Skeletal muscle tissue (tissue), 4 donors: ENCODE measurements around the gene SCTR. TPM values are rescaled to one million over a fixed set of nuclear protein-coding genes. Genes with fewer than 3 reads are reported as not detected.

ENCODE experiments used
- H3K27ac ChIP-seq: one replicate; pipeline ENCODE4 v1.7.0; 2013; ENCODE audit warnings: mild to moderate bottlenecking, low read depth, low read length, inconsistent platforms
- H3K27me3 ChIP-seq, 3 donors: one replicate each; pipeline ENCODE4 v1.7.0; 2013; ENCODE audit warnings: low read length in 3 of 3; ENCODE audit not compliant: control insufficient read depth in 3 of 3, insufficient read depth in 3 of 3
- H3K36me3 ChIP-seq, 3 donors: one replicate each; pipeline ENCODE4 v1.7.0; 2013; ENCODE audit warnings: low read length in 3 of 3; ENCODE audit not compliant: control insufficient read depth in 3 of 3, insufficient read depth in 3 of 3
- H3K4me1 ChIP-seq, 3 donors: one replicate each; pipeline ENCODE4 v1.7.0; 2013; ENCODE audit warnings: low read length in 3 of 3, mild to moderate bottlenecking in 3 of 3; ENCODE audit not compliant: control insufficient read depth in 3 of 3, insufficient read depth in 3 of 3
- H3K4me3 ChIP-seq, 3 donors: one replicate each; pipeline ENCODE4 v1.7.0; 2013; ENCODE audit warnings: low read length in 3 of 3
- H3K9ac ChIP-seq, 3 donors: one replicate each; pipeline ENCODE4 v1.7.0; 2013; ENCODE audit warnings: low read length in 3 of 3, mild to moderate bottlenecking in 3 of 3, moderate library complexity in 2 of 3, low read depth in 1 of 3
- H3K9me3 ChIP-seq, 3 donors: one replicate each; pipeline ENCODE4 v1.7.0; 2013; ENCODE audit warnings: low read length in 3 of 3; ENCODE audit not compliant: control insufficient read depth in 3 of 3
- total RNA-seq: library from RNA; depleted of rRNA; stranded (reverse); fragments of >200 nt; gene quantifications from one replicate; pipeline ENCODE4 v1.2.3, GENCODE V29; 2014
- donor health status: Osteomylitis.

The SCTR gene
- total RNA-seq, 1 donor from 2014 or later: not detected

DNA sequence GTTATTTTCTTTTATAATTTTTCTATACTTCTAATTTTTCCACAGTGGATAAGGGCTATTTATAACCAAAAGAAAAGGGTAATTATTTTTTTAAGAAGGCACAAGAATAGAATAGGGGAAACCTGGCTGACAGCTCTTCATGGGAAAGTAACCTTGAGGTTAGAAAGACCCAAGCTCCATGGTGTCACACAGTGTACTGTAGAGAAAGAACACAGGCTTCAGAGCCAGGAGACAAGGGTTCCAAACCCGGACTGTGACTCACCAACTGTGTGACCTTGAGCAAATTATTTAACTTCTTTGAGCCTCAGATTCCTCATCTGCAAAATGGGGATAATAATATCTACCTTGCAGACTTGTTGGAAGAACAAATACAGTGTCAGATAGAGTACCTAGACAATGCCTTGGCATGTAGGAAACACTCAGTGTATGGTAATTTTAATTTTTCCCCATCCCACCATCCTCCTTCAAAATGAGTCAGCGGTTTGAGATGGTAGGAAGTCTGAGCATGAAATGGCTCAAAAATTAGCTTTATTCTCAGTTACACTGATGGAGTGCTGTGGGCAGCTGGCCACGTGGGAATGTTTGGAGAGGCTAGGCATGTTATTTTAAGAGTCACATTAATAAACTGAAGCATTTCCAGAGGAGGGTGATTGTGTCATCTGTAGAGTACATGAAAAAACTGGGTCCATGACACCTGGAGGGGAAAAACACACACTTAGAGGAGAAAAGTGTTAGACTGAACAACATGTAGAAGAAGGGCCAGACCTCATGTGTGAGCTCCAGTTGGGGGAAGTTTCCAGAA lies 55.9 kb downstream of the SCTR start:
- Histone ChIP-seq H3K36me3 (no peaks in the 10 kb centered on the region), H3K4me1 (peaks cover 9 to 22% (median 21%) of the 10 kb centered on the region in 3 donors), H3K4me3 (no peak overlapping the region), H3K9me3 (no peaks in the 10 kb centered on the region), H3K9ac (no peak overlapping the region), H3K27me3 (no peaks in the 10 kb centered on the region), H3K27ac (no peak overlapping the region)

DNA sequence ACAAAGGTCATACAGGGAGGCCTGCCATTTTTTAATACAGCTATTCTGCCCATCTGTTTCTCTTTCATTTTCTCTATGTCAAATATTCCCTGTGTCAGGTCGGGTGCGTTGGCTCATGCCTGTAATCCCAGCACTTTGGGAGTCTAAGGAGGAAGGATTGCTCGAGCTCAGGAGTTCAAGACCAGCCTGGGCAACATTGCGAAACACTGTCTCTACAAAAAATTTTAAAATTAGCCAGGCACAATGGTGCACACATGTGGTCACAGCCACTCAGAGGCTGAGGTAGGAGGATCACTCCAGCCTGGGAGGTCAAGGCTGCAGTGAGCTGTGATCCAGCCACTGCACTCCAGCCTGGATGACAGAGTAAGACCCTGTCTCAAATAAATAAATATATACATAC lies 57.9 kb downstream of the SCTR start:
- Histone ChIP-seq H3K4me3 (no peak overlapping the region), H3K4me1 (peaks cover 9 to 22% (median 21%) of the 10 kb centered on the region in 3 donors), H3K27ac (no peak overlapping the region), H3K9me3 (no peaks in the 10 kb centered on the region), H3K27me3 (no peaks in the 10 kb centered on the region), H3K9ac (no peak overlapping the region), H3K36me3 (no peaks in the 10 kb centered on the region)

DNA sequence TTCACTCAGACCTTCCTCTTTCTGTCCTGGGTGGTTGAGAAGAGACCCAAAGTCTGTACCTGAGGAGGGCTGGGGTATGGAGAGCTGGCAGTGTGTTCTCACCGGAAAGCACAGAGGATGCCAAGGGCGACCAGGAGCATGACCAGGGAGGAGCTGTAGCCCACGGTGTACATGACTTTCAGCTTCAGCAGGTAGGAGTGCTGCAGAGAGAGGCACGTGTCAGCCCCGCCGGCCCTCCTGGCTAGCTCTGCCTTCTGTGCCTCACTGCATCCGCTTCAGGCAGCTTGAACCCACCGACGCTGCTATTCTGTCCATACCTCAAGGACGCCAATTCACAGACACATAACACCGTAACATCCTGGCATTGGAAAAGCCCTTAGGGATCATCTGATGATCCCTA lies 58.6 kb downstream of the SCTR start:
- Histone ChIP-seq H3K27ac (no peak overlapping the region), H3K36me3 (no peaks in the 10 kb centered on the region), H3K4me3 (no peak overlapping the region)

DNA sequence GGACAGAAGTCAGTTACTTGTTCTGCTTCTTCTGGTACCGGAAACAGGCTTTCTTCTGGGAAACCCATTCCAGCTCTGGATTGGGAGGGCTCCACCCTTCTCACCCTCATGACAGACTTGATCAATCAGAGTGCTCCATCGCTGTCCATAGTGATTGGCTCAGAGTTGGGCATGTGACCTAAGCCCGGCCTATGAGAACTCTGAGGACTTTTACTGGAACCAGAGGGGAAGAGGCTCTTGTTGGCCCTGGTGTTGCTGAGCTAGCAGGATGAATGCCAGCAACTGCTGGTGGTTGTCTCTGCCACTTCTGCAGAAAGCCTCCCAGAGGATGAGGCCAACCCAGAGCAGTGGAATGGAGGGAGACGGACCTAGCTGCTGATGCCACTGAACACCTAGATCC lies 59.3 kb downstream of the SCTR start:
- no peaks in the 10 kb centered on the region for H3K27me3 ChIP-seq
- no peak overlapping the region for H3K4me3 ChIP-seq
- H3K27ac ChIP-seq: no peak overlapping the region
- no peaks in the 10 kb centered on the region for H3K9me3 ChIP-seq
- peaks cover 9 to 22% (median 21%) of the 10 kb centered on the region in 3 donors for H3K4me1 ChIP-seq
- H3K36me3 ChIP-seq: no peaks in the 10 kb centered on the region
- no peak overlapping the region for H3K9ac ChIP-seq

More for the DNA sequence above, 58.6 kb downstream of the SCTR start:
- no peak overlapping the region for H3K9ac ChIP-seq
- H3K27me3 ChIP-seq: no peaks in the 10 kb centered on the region
- H3K4me1 ChIP-seq: peaks cover 9 to 22% (median 21%) of the 10 kb centered on the region in 3 donors
- no peaks in the 10 kb centered on the region for H3K9me3 ChIP-seq

DNA sequence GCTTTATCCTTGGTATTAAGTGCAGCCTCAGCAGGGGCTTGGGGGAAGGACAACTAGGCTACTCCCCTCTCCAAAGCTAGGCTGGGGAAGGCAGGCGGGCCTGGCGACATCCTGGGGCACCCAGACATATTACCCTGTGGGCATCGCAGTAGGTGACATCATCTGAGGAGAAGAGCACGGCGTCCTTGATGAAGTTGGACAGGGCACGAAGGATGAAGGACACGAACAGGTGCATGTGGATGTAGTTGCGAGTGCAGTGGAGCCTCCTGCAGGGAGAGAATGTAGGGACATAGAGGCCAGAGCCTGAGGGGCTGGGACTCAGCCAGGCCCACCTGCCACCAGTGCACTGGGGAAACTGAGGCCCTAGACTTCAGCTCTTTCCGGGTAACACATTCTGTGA lies 60.3 kb downstream of the SCTR start:
- H3K9ac ChIP-seq: no peak overlapping the region
- no peaks in the 10 kb centered on the region for H3K9me3 ChIP-seq
- H3K4me3 ChIP-seq: no peak overlapping the region
- peaks cover 8 to 19% (median 18%) of the 10 kb centered on the region in 3 donors for H3K4me1 ChIP-seq
- H3K36me3 ChIP-seq: no peaks in the 10 kb centered on the region
- H3K27ac ChIP-seq: no peak overlapping the region
- no peaks in the 10 kb centered on the region for H3K27me3 ChIP-seq

DNA sequence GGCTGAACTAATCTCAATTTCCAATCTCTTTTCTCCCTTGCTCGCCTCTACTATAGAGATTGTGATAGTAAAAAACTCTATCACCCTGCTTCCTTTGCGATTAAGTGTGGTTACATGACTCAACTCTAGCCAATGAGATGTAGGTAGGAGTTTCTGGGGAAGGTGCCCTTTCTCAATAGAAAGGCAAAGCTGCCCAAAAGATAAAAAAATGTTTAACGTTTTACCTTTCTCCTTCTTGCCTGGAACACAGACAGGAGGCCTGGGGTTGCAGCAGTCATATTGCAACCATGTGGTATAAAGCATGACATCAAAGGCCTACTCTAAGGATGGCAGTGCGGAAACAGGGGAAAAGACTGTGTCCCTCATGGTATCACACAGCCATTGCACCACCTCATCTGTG lies 61.1 kb downstream of the SCTR start:
- no peak overlapping the region for H3K4me3 ChIP-seq
- peaks cover 2 to 13% (median 10%) of the 10 kb centered on the region in 3 donors for H3K4me1 ChIP-seq
- H3K27me3 ChIP-seq: no peaks in the 10 kb centered on the region
- H3K9ac ChIP-seq: no peak overlapping the region
- no peak overlapping the region for H3K27ac ChIP-seq
- H3K36me3 ChIP-seq: no peaks in the 10 kb centered on the region
- H3K9me3 ChIP-seq: no peaks in the 10 kb centered on the region

DNA sequence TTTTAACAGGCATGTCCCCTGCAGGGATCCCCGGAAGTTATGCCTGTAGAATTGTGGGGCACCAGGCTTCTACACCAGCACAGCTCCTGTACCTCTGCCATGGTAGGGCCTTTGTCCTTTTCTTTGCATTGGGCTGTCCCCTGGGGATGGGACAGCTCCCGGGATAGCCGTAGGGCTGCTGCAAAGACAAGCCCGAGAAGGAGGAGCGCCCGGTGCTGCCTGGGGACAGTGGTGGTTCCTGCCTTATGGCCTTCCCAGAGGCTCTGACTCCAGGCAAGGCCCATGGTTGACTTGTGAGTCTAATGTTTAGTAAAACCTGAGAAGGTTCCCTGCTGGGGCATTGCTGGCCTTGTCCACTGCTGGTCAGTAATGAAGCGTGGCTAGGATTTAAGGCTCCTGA lies 61.7 kb downstream of the SCTR start:
- Histone ChIP-seq H3K4me3 (no peak overlapping the region), H3K27me3 (no peaks in the 10 kb centered on the region), H3K9me3 (no peaks in the 10 kb centered on the region), H3K4me1 (peaks cover 2 to 13% (median 9%) of the 10 kb centered on the region in 3 donors), H3K27ac (no peak overlapping the region), H3K9ac (no peak overlapping the region), H3K36me3 (no peaks in the 10 kb centered on the region)

DNA sequence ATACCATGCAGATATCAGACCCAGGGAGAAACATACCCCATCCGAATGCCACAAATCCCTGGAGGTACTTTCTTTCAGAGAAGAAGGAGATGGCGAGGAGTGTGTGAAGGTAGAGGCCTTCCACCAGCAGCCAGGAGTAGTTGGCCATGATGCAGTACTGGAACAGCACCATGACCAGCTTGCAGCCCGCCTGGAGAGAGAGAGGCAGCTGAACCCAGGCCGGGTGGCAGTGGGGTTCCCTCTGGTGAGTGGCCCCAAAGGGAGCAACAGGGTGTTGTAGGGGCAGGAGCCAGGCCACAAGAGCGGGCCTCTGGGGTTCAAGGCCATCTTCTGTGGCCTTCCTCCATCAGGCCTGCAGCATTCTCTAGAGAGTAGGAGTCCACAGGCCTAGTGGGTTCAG lies 62.5 kb downstream of the SCTR start:
- Histone ChIP-seq H3K4me3 (no peak overlapping the region), H3K27me3 (no peaks in the 10 kb centered on the region), H3K4me1 (peaks cover 2 to 13% (median 9%) of the 10 kb centered on the region in 3 donors), H3K36me3 (no peaks in the 10 kb centered on the region), H3K27ac (no peak overlapping the region), H3K9ac (no peak overlapping the region), H3K9me3 (no peaks in the 10 kb centered on the region)

DNA sequence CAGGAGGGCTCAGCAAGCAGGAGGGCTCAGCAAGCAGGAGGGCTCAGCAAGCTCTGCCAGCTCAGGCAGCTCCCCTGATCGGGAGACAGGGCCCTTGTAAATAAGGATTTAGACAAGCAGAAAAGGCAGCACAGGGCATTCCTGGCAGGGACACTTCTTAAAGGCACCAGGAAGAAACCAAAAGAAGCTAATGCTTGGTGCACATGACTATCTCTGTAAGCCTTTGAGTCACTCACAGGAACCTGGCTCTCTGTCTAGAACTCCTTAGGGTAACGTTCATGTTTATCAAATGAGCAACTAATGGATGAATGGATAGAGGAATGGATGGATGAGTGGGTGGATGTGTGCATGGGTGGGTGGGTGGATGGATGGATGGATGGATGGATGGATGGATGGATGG lies 64.2 kb downstream of the SCTR start:
- Histone ChIP-seq H3K4me1 (peaks cover 2 to 11% (median 6%) of the 10 kb centered on the region in 3 donors), H3K27me3 (no peaks in the 10 kb centered on the region), H3K27ac (no peak overlapping the region), H3K36me3 (no peaks in the 10 kb centered on the region), H3K9me3 (no peaks in the 10 kb centered on the region), H3K4me3 (no peak overlapping the region), H3K9ac (no peak overlapping the region)

DNA sequence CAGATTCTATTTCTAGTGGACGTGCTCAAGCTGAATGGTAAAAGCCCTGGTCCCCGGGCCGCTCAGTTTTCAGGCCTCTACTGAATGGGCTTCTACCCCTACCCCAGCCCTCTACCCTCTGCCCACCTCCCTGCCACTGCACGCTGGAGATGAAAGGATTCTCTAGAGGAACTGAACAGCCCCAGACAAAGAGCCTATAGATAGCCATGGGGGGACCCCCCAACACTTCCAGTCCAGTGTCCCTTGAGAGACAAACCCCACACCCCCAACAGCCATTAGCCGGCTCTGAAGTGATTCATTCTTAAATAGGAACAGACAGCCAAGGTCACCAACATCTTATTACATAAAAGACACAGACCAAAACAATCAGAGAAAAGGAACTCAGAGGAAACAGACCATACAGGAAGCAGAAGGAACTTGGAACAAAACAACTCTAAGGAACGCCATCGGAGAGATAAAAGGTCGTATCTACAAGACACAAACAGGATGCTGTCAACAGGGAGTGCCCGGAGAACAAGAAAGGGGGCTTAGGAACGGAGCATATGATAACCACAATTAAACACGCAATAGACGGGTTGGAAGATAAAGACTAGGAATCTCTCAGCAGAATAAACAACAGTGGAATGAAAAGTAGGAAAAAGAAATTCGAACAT lies 69.1 kb downstream of the SCTR start:
- Histone ChIP-seq H3K9me3 (no peaks in the 10 kb centered on the region), H3K27me3 (peaks cover 0 to 16% (median 0%) of the 10 kb centered on the region in 3 donors), H3K36me3 (no peaks in the 10 kb centered on the region), H3K27ac (no peak overlapping the region), H3K4me1 (no peaks in the 10 kb centered on the region), H3K9ac (no peak overlapping the region), H3K4me3 (no peak overlapping the region)
